GM19240 (cell line): ENCODE results near the gene MUC3A.
"Not testable (repeated sequence)": the region's sequence is repeated elsewhere in the genome, so short reads cannot be mapped to it uniquely, and the experiment has no call there.

Source experiments
- DNase-seq: peaks from one replicate; pipeline ENCODE4 v3.0.0; 2011; ENCODE audit warnings: low spot score; ENCODE audit not compliant: insufficient read length

Gene MUC3A

DNA sequence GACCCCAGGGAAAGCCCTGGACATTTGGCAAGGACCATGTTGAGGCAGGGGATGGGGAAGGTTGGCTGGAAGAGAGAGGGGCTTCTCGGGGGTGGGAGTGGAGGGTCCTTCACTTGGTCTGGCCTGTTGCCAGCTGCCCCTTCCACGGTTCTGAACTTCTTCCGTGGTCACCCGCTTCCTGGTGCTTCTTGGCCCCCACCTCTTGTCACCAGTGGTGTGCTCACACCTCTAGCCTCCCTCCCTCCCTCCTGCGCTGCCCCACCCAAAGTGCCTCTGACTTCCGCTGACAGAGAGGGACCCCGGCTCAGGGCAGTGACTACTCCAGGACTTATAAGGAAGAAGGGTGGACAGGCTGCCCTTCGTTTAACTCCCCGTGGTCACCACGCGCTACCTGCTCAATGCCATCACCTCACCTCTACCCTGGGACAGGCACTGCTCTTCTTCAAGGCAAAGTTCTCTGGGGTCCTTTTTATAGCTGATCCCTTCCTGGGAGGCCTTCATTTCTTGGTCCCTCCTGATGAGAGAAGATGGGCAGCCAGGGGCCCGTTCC is 19.8 kb downstream of the MUC3A start, which contains the start of gene MUC12:
TSS of gene MUC12 (plus strand) at position 500 of the 550 bp plus-strand sequence. CDS start 58 bp downstream, outside the sequence.
- no peak for DNase-seq

DNA sequence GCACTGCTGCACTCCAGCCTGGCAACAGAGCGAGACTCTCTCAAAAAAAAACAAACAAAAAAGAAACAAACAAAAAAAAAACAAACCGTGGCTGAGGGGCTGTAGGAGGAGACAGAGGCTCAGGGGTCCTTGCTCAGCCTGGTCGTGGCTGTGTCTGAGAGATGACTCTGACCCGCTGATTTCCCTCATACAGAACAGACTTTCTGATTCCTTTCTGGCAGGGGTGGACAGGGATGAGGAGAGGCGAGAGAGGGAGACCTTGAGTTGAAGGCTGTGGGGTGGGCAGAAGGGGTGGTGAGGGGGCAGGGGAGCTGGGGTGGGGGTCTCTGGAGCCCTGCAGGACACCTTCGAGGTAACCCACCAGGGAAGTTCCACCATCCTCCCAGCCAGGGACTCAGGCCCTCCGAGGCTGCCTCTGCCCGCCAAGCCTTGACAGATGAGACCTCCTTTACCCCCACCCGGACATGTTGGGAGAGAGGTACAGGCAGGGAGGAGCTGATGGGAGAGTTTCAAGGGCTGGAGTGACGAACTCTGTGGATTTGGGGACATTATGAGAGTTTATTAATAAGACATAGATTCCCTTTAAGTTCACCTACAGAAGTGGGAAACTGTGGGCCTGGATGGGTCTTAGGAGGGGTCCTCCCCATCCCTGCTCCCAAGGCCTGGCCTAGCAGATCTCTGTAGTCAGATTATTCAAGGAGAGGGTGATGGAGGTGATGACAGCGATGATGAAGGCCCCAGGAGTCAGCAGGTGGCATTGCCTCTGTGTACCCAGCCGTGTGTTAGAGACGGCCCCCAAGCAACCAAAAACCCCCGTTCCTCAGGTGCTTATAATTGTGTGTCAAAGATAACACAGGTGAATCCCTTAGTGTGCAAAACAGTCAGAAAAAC is 22.0 kb downstream of the MUC3A start:
- DNase-seq: no peak

DNA sequence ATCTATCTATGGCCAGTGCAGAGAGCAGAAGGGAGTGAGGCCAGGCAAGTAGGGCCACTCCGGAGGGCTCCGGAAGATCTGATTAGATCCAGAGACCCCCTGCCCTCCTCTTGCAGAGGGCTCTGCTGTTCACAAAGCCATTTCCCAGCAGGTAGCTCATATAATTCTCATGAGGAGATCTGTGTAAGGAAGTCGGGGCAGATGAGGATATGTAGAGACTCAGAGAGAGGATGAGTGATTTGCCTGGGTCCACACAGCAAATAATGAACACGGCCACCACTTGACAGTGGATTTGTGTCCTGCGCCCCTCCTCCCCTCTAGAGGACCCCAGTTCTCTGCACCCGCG is 22.6 kb downstream of the MUC3A start:
- DNase-seq: no peak

DNA sequence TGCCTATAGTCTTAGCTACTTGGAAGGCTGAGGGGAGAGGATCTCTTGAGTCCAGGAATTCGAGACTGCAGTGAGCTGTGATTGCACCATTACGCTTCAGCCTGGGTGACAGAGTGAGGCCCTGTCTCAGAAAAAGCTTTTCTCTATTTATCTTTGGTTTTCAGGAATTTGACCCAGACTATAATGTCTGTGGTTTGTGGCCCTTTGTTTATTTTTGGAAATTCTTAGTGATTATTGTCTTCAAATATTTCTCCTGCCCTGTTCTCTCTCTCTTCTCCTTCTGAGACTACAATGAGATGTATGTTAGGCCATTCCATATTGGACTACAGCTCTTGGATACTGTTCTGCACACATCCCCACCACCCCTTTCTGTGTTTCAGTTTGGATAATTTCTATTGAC is 24.7 kb downstream of the MUC3A start:
- no peak for DNase-seq

DNA sequence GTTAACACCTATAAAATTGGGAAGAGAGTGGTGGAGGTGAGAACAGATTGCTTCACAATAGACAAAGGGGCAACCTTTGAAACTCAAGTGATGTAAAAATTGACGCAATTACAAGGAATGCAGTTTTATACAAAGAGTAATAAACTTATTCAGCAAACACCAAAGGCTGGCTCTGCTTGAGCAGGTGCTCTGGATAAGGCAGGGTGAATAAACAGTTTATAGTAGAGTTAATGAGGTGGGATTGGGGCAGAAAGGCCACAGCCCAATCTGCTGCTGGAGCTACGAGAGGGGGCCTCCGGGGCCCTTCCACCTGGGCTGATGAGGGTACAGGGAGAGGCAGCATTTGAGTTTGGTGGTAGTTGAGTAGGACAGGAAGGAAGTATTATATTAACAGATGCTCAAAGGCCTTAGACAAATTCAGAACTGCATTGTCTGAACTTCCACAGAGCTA is 26.1 kb downstream of the MUC3A start:
- DNase-seq: no peak

DNA sequence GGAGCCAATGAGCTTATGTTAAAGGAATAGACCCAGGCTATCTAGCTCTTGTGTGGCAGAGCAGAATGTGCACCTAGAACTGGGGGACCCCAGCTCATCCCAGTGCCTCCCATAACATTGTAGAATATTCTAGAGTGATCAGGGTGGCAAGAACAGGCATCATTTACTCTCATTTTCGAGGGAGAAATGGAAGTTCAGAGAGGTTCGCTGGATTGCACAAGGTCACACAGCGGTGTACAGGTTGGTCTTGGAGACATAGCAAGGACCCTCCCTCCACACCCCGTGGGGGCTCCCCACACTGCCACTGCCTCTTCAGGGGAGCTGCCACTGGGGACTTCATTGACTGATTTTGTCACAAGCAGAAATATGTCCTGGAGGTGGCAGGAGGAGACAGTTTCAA is 29.0 kb downstream of the MUC3A start:
- DNase-seq: no peak

DNA sequence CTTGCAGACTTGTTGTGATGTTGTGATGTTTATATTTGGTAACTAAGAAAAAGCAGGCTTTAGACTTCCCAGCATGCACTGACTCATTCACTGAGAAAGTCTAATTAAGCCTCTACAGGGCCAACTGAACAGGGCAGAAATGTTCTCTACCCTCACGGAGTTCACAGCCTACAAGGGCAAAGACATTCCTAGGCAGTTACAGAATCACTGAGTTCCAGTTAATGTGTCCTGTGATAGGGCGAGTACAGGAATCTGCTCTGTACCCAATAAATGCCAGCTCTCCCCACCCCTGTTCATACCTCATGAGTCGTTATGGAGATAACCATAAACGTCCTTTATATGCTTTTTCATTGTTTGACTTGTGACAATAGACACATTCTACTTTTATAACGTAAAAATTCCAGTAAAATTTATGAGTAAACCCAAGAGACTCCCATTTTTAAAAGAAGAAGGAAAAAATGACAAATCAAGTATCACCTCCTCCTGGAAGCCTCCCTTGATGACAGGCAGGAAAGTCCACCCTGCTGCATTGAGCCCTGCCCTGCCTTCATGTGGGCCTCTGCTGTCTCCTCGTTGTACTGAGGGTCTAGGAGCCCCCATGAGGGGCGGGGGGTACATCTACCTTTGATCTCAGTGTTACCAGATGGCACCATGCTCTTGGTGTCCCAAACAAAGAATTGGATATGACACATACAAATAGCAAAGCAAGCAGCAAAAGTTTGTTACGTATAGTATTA is 34.3 kb downstream of the MUC3A start:
- no peak for DNase-seq

DNA sequence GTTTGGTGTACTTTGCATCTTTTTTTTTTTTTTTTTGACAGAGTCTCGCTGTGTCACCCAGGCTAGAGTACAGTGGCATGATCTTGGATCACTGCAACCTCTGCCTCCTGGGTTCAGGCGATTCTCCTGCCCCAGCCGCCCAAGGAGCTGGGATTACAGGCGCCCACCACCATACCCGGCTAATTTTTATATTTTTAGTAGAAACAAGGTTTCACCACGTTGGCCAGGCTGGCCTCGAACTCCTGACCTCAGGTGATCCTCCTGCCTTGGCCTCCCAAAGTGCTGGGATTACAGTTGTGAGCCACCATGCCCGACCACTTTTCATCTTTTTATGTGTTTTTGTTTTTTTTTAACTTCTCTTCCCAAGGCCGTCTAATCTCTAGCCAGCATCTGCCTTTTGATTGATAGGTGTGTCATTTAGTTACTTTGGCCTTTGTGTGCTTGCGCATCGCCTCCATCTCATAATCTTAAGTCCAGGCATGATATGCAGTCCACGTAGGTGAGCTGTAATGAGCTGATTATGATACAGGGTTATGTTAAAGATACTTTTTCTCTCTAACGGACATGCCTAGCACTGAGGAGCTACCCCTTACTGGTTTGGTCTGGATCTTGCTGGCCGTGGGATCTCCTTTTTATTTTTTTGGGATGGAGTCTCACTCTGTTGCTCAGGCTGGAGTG is 35.0 kb downstream of the MUC3A start:
- not testable (repeated sequence) for DNase-seq

DNA sequence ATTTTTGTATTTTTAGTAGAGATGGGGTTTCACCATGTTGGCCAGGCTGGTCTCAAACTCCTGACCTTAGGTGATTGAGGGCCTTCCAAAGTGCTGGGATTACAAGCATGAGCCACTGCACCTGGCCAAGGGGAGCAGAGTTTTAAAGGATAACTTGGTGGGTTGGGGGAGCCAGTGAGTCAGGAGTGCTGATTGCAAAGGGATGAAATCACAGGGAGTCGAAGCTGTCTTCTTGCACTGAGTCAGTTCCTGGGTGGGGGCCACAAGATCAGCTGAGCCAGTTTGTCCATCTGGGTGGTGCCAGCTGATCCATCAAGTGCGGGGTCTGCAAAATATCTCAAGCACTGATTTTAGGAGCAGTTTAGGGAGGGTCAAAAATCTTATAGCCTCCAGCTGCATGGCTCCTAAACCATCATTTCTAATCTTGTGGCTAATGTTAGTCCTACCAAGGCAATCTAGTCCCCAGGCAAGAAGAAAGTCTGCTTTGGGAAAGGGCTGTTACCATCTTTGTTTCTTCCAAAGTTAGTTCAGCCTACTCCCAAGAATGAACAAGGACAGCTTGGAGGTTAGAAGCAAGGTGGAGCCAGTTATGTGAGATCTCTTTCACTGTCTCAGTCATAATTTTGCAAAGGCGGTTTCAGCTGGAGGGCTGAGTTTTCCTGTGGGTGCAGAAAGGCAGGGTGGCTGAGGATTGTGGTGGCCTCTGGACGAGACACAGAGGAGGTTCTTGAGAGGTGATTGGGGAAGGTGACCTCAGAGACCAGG is 35.9 kb downstream of the MUC3A start:
- DNase-seq: not testable (repeated sequence)

DNA sequence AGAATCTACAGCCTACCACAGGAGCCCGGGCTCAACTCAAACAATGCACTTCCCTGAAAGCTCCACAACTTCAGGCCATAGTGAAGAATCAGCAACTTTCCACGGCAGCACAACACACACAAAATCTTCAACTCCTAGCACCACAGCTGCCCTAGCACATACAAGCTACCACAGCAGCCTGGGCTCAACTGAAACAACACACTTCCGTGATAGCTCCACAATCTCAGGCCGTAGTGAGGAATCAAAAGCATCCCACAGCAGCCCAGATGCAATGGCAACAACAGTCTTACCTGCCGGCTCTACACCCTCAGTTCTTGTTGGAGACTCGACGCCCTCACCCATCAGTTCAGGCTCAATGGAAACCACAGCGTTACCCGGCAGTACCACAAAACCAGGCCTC is 42.3 kb downstream of the MUC3A start:
- DNase-seq: no peak

DNA sequence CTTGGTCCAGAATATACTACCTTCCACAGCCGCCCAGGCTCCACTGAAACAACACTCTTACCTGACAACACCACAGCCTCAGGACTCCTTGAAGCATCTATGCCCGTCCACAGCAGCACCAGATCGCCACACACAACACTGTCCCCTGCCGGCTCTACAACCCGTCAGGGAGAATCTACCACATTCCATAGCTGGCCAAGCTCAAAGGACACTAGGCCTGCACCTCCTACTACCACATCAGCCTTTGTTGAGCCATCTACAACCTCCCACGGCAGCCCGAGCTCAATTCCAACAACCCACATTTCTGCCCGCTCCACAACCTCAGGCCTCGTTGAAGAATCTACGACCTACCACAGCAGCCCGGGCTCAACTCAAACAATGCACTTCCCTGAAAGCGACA is 42.9 kb downstream of the MUC3A start:
- DNase-seq: not testable (repeated sequence)

DNA sequence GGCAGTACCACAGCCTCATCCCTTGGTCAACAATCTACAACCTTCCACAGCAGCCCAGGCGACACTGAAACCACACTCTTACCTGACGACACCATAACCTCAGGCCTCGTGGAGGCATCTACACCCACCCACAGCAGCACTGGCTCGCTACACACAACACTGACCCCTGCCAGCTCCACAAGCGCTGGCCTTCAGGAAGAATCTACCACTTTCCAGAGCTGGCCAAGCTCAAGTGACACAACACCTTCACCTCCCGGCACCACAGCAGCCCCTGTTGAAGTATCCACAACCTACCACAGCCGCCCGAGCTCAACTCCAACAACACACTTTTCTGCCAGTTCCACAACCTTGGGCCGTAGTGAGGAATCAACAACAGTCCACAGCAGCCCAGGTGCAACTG is 45.3 kb downstream of the MUC3A start:
- DNase-seq: not testable (repeated sequence)

DNA sequence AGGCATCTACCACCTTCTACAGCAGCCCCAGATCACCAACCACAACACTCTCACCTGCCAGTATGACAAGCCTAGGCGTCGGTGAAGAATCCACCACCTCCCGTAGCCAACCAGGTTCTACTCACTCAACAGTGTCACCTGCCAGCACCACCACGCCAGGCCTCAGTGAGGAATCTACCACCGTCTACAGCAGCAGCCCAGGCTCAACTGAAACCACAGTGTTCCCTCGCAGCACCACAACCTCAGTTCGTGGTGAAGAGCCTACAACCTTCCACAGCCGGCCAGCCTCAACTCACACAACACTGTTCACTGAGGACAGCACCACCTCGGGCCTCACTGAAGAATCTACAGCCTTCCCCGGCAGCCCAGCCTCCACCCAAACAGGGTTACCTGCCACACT is 49.2 kb downstream of the MUC3A start:
- not testable (repeated sequence) for DNase-seq

DNA sequence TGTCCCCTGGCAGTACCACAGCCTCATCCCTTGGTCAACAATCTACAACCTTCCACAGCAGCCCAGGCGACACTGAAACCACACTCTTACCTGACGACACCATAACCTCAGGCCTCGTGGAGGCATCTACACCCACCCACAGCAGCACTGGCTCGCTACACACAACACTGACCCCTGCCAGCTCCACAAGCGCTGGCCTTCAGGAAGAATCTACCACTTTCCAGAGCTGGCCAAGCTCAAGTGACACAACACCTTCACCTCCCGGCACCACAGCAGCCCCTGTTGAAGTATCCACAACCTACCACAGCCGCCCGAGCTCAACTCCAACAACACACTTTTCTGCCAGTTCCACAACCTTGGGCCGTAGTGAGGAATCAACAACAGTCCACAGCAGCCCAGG is 50.0 kb downstream of the MUC3A start:
- not testable (repeated sequence) for DNase-seq

DNA sequence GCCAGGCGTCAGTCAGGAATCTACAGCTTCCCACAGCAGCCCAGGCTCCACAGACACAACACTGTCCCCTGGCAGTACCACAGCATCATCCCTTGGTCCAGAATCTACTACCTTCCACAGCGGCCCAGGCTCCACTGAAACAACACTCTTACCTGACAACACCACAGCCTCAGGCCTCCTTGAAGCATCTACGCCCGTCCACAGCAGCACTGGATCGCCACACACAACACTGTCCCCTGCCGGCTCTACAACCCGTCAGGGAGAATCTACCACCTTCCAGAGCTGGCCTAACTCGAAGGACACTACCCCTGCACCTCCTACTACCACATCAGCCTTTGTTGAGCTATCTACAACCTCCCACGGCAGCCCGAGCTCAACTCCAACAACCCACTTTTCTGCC is 50.7 kb downstream of the MUC3A start:
- not testable (repeated sequence) for DNase-seq

DNA sequence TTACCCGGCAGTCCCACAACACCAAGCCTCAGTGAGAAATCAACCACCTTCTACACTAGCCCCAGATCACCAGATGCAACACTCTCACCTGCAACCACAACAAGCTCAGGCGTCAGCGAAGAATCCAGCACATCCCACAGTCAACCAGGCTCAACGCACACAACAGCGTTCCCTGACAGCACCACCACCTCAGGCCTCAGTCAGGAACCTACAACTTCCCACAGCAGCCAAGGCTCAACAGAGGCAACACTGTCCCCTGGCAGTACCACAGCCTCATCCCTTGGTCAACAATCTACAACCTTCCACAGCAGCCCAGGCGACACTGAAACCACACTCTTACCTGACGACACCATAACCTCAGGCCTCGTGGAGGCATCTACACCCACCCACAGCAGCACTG is 53.0 kb downstream of the MUC3A start:
- DNase-seq: not testable (repeated sequence)

DNA sequence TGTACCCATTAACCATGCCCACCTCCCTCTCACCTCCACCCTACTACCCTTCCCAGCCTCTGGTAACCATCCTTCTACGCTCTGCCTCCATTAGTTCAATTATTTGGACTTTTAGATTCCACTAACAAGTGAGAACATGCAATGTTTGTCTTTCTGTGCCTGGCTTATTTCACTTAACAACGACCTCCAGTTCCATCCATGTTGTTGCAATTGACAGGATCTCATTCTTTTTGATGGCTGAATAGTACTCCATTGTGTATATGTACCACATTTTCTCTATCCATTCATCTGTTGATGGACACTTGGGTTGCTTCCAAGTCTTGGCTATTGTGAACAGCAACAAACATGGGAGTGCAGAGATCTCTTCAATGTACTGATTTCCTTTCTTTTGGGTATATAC is 58.0 kb downstream of the MUC3A start:
- DNase-seq: not testable (repeated sequence)

DNA sequence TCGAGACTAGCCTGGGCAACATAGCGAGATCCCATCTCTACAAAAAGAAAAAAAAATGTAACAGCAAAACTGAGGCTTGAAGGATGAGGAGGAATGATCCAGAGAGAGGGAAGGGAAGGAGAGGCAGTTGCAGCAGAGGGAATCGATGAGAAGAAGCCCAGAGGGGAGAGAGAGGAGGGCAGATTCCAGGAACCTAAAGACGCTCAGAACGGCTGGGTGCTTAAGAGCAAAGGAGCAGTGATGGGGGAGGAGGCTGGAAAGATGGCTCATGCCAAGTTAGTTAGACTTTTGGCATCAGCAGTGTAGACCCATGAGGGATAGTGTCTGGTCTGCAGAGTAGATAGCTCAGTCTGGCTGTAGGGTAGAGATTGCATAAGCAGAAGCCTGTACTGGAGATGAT is 60.3 kb downstream of the MUC3A start:
- no peak for DNase-seq

DNA sequence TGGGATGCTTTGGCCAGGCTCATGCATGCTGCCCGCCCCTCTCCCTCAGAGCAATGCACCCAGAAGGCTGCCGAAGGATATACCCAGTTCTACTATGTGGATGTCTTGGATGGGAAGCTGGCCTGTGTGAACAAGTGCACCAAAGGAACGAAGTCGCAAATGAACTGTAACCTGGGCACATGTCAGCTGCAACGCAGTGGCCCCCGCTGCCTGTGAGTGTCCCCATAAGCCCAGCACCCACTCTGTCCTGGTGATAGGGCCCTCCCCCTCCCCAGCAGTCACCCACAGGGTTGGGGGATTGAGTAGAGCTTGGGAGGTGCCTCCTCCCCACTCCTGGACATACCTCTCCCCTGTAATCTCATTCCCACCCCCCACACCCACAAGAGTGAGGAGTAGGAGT is 63.6 kb downstream of the MUC3A start:
- DNase-seq: no peak

DNA sequence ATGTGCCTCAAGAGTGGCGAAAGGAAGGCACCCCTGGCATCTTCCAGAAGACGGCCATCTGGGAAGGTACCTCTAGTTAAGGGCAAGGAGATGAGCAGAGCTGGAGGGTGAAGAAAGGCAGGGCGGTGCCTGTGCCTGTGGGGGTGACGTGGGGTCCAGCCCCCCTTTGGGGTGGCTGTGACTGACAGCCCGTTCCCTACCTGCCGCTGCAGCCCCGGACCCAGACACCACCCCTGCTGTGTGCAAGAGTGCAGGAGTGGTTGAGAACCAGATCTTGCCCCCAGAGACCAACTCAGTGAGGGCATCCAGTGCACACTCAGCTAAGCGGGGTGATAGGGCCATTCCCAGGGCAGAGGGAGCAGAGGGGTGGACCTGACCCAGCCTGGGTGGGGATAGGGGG is 66.3 kb downstream of the MUC3A start:
- DNase-seq: no peak
